GM12892 (cell line): Measurements from ENCODE around the gene TFAP2A.

Experiments used
- POLR2A ChIP-seq: IDR thresholded peaks from 2 replicates; pipeline ENCODE4 v1.6.1; 2011; ENCODE audit warnings: low read depth, low read length, control low read depth
- POLR2AphosphoS5 ChIP-seq: IDR thresholded peaks from 2 replicates; pipeline ENCODE4 v1.6.1; 2011; ENCODE audit warnings: low read depth, low read length, control low read depth
- TAF1 ChIP-seq: IDR thresholded peaks from 2 replicates; pipeline ENCODE4 v1.6.1; 2011; ENCODE audit warnings: low read depth, mild to moderate bottlenecking, control low read depth, low read length, borderline replicate concordance

- TF ChIP-seq POLR2AphosphoS5 = no peak
- TF ChIP-seq TAF1 = no peak
- TF ChIP-seq POLR2A = no peak
Observed at GRCh38 chr6:10381133-10381829, 33.6 kb downstream of the TFAP2A start.
